ENCODE measurements around the gene SULT1A2.
A peak's percentile ranks its signal among the peaks of the same experiment; 100 is the strongest.
"Not testable (repeated sequence)": the region's sequence is repeated elsewhere in the genome, so short reads cannot be mapped to it uniquely, and the experiment has no call there.

The SULT1A2 gene

DNA sequence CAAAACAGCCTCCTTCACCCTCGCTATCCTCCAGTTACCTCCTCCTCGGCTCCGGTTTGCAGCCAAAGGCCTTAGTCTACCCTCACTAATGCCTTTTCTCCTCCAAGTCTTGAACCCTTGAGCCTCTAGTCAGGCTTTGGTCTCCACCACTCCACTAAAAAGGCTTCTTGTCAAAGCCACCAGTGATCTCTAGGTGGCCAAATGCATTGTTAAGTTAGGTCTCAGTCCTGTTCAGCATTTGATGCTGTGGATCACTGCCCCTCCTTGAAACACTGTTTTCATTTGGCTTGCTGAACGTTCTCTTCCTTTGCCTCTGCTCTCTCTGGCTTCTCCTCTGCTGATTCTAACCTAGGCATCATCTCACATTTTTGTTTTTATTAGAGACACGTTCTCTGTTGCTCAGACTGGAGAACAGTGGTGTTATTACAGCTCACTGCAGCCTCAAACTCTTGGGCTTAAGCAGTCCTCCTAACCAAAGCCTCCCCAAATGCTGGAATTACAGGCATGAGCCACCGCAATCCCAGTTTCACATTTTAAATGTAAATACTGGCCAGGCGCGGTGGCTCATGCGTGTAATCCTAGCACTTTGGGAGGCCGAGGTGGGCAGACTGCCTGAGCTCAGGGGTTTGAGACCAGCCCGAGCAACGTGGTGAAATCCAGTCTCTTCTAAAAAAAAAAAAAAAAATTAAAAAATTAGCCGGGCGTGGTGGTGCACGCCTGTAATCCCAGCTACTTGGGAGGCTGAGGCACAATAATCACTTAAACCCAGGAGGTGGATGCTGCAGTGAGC is 42.0 kb downstream of the SULT1A2 start:
- no peak for DNase-seq

DNA sequence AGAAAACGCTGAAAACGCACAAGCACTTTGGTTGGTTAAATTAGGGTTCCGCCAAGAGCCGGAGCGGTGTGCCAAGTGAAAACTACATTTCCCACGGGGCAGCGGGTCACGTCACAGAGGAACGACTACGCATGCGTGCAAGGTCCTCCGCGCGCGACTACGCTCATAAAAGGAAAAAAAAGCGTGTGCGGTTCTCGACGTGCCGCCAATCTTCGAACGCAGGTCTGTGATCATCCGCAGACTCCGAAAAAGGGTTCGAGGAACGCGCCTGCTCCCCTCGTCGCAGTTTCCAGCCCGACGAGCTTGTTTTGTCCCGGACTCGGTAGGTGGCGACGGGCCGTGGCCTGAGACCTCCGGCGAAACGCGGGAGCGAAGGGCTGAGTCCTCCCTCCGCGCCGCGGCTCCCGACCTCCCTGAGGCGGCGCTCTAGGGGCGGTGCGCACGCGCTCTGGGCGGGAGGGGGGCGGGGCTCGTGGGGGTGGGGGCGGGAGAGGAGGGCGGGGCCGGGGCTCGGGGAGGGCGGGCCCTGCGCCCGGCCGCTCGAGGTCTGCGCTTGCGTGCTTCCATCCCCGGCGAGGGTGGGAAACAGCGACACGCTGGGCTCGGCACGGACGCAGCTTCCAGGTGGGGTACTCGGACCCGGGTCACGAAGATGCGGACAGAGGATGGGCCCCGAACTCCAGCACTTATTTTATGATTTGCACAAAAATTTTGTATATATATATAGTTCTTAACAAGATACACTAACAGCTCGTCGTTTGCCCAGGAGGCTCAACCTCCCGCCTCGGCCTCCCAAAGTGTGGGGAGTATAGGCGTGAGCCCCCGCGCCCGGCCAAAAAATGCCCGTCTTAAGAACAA is 42.8 kb downstream of the SULT1A2 start, which contains the start of gene SGF29:
Gene SGF29, plus strand, starts transcription at position 145 of the 858 bp plus-strand sequence. CDS start 27,150 bp downstream, outside the sequence.
- DNase-seq = peak; percentile 91

DNA sequence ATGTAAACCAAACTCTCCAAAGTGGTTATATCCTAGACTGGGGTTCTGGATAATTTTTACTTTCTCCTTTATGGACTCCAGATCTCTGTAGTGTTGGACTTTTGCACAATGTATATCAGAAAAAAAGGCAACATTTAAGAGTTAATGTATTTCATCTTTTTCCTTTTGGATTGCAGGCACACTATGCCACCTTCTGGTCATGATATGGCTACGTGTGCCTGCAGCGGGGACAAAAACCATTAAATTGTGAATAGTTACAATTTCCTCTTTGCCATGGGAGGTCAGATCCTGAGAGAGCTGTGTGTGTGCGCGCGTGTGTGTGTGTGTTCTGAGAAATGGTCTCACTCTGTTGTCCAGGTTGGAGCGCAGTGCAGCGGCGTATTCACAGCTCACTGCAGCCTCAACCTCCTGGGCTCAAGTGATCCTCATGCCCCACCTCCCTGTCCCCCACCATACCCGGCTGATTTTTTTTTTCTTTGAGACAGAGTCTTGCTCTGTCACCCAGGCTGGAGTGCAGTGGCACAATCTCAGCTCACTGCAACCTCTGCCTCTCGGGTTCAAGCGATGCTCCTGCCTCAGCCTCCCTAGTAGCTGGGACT is 47.5 kb downstream of the SULT1A2 start:
- peak; percentile 4 for DNase-seq

DNA sequence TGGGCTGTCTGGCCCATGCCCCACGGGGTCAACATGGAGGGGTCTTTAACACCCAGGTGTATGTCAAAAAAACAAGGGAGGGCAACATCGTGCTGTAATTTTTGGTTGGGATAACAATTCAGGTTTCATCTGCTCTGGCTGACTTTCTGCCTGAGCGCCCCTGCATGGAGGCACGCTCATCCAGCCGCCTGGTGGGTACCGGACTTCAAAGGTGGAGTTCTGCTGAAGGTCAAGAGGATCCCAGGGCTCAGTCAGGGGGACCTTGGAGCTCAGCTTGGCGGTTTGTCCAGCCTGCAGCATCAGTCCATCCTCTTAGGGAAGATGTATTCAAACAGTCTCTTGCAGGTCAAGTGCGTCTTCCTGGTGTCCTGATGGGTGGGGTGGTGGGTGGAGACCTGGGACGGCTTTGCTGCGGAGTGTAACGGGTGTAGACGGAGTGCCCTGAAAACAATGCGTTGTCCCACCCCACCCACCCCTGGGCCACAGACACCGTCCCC is 48.5 kb downstream of the SULT1A2 start:
- DNase-seq = no peak

DNA sequence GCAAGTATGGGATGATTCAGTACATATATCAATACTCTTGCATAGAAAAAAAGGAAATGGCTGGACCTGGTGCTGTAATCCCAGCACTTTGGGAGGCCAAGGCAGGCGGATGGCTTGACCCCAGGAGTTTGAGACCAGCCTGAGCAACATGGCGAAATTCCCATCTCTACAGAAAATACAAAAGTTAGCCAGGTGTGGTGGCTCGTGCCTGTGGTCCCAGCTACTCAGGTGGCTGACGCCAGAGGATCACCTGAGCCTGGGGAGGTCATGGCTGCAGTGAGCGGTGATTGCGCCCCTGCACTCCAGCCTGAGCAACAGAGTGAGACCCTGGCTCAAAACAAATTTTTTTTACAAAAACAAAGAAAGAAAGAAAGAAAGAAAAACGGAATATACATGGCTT is 50.2 kb downstream of the SULT1A2 start:
- no peak for DNase-seq

DNA sequence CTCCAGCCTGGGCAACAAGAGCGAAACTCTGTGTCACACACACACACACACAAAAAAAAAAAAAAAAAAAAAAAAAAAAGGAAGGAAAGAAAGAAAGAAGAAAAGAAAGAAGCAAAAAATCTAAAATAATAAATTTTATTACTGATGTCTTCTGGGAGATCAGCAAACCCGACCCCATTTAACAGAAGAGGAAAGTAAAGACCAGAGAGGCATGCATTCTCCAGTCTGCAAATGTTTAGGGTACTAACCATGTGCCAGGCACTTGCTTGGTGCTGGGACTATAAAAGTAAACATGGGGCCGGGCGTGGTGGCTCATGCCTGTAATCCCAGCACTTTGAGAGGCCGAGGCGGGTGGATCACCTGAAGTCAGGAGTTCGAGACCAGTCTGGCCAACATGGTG is 50.9 kb downstream of the SULT1A2 start:
- not testable (repeated sequence) for DNase-seq

DNA sequence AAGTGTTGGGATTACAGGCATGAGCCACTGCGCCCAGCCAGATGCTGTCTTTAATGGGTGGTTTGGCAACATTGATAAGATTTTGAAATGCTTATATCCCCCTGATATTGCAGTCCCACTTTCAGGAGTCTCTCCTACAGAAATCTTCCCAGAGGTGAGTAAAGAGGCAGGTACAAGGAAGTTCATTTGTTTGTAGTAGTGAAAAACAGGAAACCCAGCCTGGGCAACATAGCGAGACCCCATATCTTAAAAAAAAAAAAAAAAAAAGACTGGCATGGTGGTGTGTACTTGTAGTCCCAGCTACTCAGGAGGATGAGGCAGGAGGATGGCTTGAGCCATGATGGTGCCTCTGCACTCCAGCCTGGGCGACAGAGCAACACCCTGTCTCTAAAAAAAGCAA is 51.9 kb downstream of the SULT1A2 start:
- DNase-seq = no peak

DNA sequence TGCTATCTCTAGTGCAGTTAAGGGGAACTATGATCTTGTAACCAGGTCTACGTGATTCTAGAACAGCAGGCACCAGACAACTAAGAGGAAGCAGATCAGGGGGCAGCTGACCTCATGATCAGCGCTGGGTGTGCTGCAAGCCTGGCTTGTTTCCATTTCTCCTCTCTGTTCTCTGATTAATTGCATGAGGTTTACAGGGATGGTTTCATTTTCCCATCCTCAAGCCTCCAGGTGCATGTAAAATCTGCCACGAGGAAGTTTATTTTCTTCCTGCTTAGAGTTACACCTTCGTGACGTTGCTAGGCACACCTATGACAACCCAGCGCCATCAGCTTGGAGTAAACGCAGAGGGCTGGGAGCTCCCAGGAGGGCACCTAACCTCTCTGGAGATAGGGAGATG is 53.8 kb downstream of the SULT1A2 start:
- DNase-seq = peak; percentile 73

DNA sequence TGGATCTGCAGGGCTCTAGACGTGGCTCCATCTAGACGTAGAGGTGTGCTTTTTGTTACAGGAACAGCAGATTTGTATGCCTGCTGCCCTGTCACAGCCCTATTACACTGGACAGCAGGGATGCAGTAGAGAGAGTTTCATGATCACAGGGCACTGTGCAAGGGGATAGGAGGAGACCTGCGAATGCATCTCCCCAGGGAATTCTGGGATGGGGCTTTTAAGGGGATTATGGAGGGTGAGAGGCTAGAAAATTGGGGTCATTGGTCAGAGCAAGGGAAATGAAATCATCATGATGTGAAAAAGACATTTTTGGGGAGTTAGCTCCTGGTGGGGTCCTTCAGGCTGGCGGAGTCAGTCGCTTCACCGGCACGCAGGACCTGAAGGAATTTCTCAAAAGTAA is 54.2 kb downstream of the SULT1A2 start:
- DNase-seq = no peak

All from DMS79 treated with DMSO at 0.1 percent for 48 hours (cell line).